HG03139 (cell line): ENCODE results near the gene CATSPER2.
A peak's percentile ranks its signal among the peaks of the same experiment; 100 is the strongest.
"Not testable (repeated sequence)": the region's sequence is repeated elsewhere in the genome, so short reads cannot be mapped to it uniquely, and the experiment has no call there.

Experiments
- ATAC-seq: cut with Tn5 transposase; IDR thresholded peaks from one replicate; pipeline ENCODE4 v1.9.1; 2021; ENCODE audit not compliant: unreplicated experiment

Gene CATSPER2

DNA sequence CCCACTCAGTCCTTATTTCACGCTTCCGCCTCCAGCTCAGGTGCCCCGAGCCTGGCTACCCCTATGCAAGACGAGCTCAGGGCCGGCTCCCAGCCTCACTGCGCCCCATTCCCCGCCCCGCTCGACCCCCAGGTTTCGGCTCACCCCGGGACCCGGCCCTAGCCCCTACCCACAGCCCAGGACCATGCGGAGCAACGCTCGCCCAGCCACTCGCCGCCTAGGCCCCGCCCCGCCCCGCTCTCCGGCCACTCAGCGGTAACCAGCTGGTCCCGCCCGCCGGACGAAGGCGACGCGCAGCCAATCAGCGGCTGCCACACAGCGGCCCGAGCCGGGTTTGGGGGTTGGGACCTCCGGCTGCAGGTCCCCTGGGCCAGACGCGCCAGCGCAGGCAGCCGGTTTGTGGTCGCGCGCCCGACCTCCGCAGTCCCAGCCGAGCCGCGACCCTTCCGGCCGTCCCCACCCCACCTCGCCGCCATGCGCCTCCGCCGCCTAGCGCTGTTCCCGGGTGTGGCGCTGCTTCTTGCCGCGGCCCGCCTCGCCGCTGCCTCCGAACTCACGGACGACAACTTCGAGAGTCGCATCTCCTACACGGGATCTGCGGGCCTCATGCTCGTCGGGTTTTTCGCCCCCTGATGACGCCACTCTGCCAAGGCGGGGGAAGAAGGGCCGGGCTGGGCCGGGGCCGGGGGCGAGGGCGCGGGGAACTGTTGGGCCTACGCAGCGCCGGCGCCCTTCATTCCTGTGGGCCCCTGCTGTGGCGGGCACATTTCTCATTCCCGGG, at the start of gene CATSPER2:
Gene CATSPER2, minus strand, starts transcription at position 196 of the 781 bp plus-strand sequence. CDS start 783 bp downstream, outside the sequence.
- ATAC-seq = no peak

- not testable (repeated sequence) for ATAC-seq
These were observed 44.7 kb upstream of the CATSPER2 start, which contains the start of gene CKMT1A for GRCh38 chr15:43693148-43694022. Gene CKMT1A, plus strand, starts transcription at chr15:43693859. Its CDS starts 192 bp downstream, at chr15:43694051.

GRCh38 chr15:43692679-43693078, 44.0 kb upstream of the CATSPER2 start:
- not testable (repeated sequence) for ATAC-seq

DNA sequence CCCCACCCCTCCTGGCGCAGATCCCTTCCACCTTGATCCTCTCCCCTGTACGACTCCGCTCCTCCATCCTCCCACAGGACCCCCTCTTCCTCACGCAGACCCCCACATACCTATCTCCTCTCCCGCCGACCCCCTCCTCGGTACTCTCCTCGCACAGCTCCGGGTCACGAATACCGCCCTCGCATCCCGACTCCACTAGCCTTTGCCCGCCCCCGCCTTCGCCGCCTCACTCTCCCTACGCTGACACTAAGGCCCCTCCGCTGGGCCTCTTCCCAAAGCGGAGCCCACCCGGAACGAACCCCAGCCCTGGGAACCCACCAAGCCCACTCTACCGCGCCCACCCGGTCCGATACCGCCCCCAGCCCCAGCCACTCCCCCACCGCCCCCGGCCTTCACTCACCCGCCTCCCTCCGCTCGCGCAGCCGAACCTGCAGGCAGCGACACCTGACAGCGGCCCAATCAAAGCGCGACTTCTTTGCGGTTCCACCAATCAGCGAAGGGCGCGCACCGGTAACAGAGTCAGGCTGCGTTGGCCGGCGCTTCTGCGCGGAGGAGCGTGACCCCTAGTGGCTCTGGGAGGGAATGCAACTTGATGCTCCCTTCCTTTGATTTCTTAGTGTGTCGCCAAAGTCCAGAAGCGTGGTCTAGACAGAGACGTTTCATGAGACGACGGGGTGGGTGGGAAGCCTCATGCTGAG, 41.1 kb upstream of the CATSPER2 start:
- ATAC-seq = peak; percentile 89

DNA sequence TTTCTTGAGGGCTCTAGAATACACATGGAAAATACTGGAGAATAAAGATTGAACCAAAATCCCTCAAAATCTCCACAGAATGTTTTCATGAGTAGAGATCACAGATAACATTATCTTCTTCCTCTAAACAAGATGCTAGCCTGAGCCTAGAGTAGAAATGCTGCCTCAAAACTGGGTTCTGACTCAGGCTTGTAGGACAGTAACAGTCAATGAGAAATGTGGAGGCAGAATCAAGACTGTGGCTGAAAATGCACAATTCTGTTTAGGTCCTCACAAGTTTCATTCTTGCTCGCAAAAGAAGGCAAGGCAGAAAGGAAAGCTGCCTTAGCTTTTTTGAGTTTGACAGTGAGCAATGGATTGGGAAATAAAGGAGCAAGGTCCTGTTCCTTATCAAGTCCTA, 25.5 kb upstream of the CATSPER2 start:
- ATAC-seq = not testable (repeated sequence)

GRCh38 chr15:43666177-43666576, 17.5 kb upstream of the CATSPER2 start:
- ATAC-seq = not testable (repeated sequence)

DNA sequence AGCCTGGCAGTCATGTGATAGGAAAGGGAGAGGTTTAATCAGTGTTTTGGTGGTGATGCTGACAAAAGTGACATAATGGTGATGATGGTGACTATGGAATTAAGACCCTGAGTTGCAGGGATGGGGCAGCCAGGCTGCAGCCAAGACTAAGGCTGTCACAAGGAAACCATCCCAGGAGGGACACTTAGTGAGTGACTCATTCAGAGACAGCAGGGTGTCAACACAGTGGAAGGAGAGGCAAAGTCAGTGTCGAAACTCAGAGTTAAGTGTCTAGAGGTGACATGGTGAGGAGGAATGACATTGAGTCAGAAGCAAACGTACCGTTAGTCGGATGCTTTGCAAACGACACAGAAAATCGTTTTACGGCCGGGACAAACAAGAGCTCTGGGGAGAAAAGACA, 14.7 kb upstream of the CATSPER2 start:
- not testable (repeated sequence) for ATAC-seq

- ATAC-seq = not testable (repeated sequence)
These were observed 13.6 kb upstream of the CATSPER2 start for GRCh38 chr15:43662293-43662692.

- not testable (repeated sequence) for ATAC-seq
These were observed 11.1 kb upstream of the CATSPER2 start for GRCh38 chr15:43659727-43660126.

DNA sequence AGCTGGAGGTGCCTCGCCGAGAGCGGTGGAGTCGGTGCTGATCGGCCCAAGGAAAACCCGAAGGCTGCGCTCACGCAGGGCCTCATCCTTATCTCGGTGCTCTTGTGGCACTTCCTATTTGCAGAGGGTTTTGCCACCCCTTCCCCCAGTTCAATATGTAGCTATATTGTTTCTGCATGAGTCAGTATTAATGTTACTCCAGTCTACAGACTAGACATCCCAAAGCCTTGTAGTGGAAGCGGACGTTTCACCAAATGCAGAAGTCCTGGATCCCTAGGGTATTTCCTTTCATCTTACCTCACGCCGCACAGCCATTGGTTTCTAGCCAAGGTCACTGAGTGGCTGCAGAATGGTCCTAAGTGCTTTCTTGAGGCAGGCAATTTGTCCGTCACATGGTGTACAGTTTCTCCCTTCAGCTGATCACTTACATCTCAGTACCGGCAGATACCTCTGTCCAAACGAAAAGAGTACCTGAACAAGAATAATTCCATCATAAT, 834 bp upstream of the CATSPER2 start:
- ATAC-seq = not testable (repeated sequence)

GRCh38 chr15:43638464-43639204, 10.0 kb downstream of the CATSPER2 start:
- ATAC-seq = not testable (repeated sequence)

GRCh38 chr15:43626937-43627336, 21.7 kb downstream of the CATSPER2 start:
- not testable (repeated sequence) for ATAC-seq

DNA sequence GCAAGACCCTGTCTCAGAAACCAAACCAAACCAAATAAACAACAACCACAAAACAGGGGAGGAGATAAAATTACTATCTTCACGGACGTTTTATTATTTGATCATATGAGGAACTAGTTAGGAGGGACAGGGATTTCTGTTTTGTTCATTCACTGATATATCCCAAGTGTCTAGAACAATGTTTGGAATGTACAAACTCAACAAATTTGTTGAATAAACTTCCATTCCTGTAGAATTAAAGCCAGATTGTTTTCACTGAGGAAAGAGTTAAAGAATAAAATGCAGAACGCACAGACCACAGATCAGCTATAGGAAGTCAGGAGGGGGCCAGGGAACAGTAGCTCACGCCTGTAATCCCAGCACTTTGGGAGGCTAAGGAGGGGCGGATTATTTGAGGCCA, 23.5 kb downstream of the CATSPER2 start:
- ATAC-seq = no peak

DNA sequence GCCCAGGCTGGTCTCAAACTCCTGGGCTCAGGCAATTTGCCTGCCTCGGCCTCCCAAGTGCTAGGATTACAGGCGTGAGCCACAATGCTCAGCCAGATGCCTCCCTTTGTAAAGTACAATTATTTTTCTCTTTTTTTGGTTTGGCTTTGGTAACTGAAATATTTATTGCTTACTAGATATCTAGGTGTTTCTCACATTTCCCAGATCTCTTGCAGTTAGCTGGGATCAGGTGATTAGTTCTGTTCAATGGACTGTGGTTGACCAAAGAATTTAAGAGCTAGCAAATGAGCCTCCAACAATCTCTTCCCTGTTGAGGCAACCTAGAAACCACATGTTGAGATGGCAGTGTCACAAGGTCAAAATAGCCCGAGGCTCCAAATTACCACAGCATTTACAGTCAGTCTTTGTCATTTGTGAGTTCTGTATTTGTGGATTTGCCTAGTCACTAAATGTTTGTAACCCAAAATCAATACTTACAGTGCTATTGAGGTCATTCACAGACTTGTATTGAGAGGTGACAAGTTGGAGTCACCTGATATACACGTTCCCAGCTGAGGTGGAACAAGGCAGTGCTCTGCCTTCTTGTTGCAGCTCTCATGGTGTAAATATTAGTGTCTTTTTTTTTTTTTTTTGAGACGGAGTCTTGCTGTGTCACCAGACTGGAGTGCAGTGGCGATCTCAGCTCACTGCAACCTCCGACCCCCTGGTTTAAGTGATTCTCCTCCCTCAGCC, 26.4 kb downstream of the CATSPER2 start:
- not testable (repeated sequence) for ATAC-seq

DNA sequence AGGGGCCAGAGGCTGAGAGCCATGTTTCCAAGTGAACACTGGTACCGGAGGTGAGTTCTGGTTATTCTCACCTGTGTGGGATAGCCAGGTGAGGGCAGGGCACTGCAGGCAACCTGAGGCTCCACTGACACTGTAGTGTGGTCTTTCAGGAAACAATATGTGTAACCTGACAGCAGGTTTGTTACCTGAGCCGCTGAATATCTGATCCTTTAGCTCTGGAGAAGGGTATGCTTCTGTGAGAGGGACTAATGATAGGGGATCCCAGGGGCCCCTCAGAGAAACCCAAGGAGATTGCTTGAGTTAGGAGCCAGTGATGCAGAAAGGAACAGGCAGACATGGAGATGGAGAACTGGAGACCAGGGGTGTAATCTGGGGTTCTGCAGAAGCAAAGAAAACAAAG, 29.9 kb downstream of the CATSPER2 start, which contains the start of gene STRC:
Gene STRC, minus strand, starts transcription at position 101 of the 400 bp plus-strand sequence. Its CDS starts 78 bp downstream, at position 23.
- not testable (repeated sequence) for ATAC-seq

DNA sequence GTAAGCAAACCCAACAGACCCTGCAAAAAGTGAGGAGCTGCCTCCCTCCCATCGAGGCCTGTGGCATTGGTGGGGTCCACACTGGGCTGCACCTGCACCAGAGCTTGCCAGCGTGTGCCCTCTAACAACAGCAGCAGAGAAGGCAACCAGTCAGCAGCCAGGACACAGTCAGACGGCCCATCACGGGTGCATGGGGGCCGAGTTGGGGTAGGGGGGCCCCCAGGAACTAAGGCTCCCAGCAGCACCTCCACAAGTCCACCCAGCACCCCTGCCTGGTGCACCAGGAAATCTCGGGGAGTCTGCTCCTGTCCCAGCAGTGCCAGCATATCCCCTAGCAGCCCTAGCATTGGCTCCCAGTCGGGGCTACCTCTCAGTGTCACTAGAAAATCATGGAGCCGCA, 30.9 kb downstream of the CATSPER2 start:
- not testable (repeated sequence) for ATAC-seq

DNA sequence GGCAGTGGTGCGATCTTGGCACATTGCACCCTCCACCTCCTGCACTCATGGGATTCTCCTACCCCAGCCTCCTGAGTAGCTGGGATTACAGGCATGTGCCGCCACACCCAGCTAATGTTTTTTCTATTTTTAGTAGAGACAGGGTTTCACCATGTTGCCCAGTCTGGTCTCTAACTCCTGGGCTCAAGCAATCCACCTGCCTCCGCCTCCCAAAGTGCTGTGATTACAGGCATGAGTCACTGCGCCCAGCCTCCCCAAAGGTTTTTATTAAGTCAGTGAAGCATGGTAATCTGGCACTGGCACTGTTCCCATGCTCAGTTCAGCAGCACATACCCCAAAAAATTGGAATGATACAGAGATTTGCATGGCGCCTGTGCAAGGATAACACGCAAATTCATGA, 46.4 kb downstream of the CATSPER2 start:
- ATAC-seq = not testable (repeated sequence)

GRCh38 chr15:43600200-43600599, 48.4 kb downstream of the CATSPER2 start:
- not testable (repeated sequence) for ATAC-seq

DNA sequence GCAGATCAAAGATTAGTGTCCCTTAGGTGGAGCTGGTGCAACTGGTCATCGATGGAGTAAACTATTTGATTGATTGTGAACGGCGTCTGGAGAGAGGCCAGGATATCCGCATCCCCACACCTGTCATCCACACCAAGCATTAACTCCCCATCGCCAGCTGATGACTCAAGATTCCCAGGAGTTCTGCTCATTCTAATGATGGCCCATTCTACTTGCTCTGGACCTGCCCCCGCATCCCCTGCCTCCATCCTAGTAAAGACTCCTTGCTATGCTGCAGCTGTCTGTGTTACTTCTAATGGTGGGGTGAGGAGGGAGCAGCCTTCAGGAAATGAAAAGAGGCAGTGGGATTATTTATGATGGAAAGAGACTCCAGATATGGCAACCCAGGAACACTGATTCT, 49.5 kb downstream of the CATSPER2 start:
- ATAC-seq = not testable (repeated sequence)
